Type B pancreatic cell (in vitro differentiated cells): Measurements from ENCODE around the gene OGFOD3. TPM values are rescaled to one million over a fixed set of nuclear protein-coding genes. Genes with fewer than 3 reads are reported as not detected.
"Not testable (repeated sequence)": the region's sequence is repeated elsewhere in the genome, so short reads cannot be mapped to it uniquely, and the experiment has no call there.

Experiments
- DNase-seq: peaks from one replicate; pipeline ENCODE4 v3.0.0; 2021; ENCODE audit warnings: mixed read lengths; ENCODE audit not compliant: unreplicated experiment; ENCODE audit errors: extremely low spot score
- H3K27ac Mint-ChIP-seq: 2 replicates; pipeline ENCODE4 v1.8.0; 2021; ENCODE audit warnings: mild to moderate bottlenecking, mixed read lengths
- H3K27me3 Mint-ChIP-seq: 2 replicates; pipeline ENCODE4 v1.8.0; 2021; ENCODE audit warnings: mixed read lengths
- H3K36me3 Mint-ChIP-seq: 2 replicates; pipeline ENCODE4 v1.8.0; 2021; ENCODE audit warnings: mixed read lengths
- H3K4me1 Mint-ChIP-seq: one replicate; pipeline ENCODE4 v1.8.0; 2021; ENCODE audit warnings: mixed read lengths; ENCODE audit not compliant: unreplicated experiment
- H3K4me3 Mint-ChIP-seq: 2 replicates; pipeline ENCODE4 v1.8.0; 2021; ENCODE audit warnings: mild to moderate bottlenecking, mixed read lengths
- H3K9me3 Mint-ChIP-seq: 2 replicates; pipeline ENCODE4 v1.8.0; 2021; ENCODE audit warnings: mixed read lengths
- total RNA-seq: library from RNA; stranded (reverse); gene quantifications from 2 replicates; pipeline ENCODE4 v1.2.1, GENCODE V29; 2021; ENCODE audit warnings: low replicate concordance
- TF ChIP-seq, protein P1 (sequence below): fragments of 200-600 bp; sonication (generic); conservative IDR thresholded peaks from 2 replicates; pipeline ENCODE4 v1.5.0; 2021; ENCODE audit warnings: antibody characterized with exemption, mild to moderate bottlenecking

The OGFOD3 gene
- total RNA-seq, 1 donor from 2014 or later, result 31.6 TPM

DNA sequence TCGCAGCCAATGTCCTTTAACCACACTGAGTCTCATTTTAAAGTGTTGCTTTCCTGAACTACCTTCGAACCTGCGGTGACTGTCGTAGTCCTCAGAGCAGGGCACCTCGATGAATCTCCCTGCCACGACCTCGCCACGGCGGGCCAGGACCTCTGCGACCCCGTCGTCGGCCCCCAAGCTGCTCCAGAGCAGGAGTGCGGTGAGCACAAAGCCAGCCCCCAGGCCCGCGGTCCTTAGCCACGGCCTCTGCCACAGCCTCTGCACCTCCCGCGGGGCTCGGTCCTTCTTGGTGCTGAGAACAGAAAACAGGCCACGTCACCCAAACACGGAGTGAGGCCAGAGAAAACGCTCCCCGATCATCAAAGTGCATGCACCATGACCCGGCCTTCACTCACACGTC is 3.0 kb downstream of the OGFOD3 start:
- DNase-seq, result no peak
- Mint-ChIP-seq H3K36me3 (peaks cover 9% of the 10 kb centered on the region), H3K27ac (no peak overlapping the region), H3K4me1 (peaks cover 15% of the 10 kb centered on the region), H3K4me3 (peak overlapping the region; percentile 50), H3K9me3 (no peaks in the 10 kb centered on the region), H3K27me3 (no peaks in the 10 kb centered on the region)
- TF ChIP-seq, protein P1, sequence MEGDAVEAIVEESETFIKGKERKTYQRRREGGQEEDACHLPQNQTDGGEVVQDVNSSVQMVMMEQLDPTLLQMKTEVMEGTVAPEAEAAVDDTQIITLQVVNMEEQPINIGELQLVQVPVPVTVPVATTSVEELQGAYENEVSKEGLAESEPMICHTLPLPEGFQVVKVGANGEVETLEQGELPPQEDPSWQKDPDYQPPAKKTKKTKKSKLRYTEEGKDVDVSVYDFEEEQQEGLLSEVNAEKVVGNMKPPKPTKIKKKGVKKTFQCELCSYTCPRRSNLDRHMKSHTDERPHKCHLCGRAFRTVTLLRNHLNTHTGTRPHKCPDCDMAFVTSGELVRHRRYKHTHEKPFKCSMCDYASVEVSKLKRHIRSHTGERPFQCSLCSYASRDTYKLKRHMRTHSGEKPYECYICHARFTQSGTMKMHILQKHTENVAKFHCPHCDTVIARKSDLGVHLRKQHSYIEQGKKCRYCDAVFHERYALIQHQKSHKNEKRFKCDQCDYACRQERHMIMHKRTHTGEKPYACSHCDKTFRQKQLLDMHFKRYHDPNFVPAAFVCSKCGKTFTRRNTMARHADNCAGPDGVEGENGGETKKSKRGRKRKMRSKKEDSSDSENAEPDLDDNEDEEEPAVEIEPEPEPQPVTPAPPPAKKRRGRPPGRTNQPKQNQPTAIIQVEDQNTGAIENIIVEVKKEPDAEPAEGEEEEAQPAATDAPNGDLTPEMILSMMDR, result no peak

DNA sequence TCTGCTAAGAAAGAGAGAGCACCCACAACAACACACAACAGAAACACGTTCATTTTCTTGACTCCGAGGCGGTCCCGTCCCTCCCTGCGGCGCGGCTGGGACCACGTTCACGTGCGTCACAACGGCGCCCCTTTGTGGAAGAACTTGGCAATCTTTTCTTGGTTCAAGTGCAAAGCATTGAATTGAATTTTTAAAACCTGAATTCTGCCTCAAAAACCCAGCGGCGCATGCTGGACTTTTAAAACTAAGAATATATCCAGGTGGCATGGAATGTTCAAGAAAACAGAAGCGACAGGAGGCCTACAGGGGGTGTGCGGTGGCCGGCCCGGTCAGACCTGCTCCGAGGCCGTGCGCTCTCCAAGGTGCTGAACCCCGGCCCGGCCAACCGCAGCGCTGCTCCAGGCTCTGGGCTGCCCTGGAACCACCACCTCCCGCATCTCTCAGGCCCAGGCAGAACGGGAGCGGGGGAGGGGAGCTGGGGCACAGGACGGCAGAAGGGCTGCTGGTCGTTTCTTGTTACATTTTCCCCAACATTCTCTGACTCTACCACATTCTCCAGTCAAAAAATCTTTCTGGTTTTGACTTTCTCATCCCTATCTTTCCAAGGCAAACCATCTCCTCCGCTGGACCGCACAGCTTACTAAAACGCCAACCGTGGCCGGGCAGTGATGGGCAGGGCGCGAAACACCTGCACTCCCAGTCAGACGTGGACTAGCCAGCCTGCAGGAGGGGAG is 3.7 kb downstream of the OGFOD3 start:
- Mint-ChIP-seq H3K27me3 (no peaks in the 10 kb centered on the region), H3K4me3 (peak overlapping the region; percentile 50), H3K36me3 (peaks cover 3% of the 10 kb centered on the region), H3K9me3 (no peaks in the 10 kb centered on the region), H3K4me1 (peaks cover 14% of the 10 kb centered on the region), H3K27ac (no peak overlapping the region)
- TF ChIP-seq, protein P1, result peak; percentile 89
- peak; percentile 84 for DNase-seq

DNA sequence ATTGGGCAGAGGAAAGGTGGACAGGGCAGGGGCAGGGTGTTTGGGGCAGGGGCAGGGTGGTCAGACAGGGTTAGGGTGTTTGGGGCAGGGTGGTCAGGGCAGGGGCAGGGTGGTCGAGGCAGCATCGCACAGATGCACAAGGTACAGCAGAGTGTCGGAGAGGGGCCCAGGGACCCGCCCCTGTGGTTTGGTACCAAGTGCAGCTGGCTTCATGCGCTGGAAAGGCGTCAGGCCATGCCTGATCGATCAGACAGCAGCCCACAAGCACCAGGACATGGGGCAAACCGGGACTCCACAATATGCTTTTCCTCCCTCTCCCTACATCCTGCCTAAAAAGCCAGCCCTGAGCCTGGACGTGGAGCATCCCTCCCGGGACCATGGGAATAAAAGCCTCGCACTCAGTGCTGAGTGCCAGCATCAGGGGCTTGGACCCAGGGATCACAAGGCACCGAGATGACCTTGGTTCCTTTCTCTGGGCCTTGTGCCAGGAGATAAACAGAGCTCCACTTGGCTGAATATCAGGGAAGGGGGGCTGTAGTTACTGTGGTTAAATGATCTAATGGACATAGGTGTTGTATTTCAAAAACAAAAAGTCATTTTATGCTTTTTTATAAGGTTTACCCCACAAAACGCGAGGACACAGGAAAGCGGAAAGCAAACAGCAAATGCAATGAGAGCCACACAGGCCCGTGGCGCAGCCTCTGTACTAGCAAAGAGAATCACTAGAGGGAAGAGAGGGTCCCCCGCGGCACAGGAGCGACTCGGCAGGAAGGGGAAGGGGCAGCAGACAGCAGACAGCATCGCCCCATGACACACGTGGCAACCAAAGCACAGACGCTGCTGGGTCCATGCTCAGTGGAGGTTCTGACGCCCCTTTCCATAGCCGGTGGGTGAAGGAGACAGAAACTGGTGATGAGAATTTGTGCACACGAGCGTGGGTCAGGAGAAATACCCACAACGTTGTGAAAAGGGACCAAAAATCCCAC is 5.6 kb downstream of the OGFOD3 start:
- Mint-ChIP-seq H3K27ac (no peak overlapping the region), H3K4me3 (no peak overlapping the region), H3K27me3 (no peaks in the 10 kb centered on the region), H3K9me3 (no peaks in the 10 kb centered on the region), H3K4me1 (peaks cover 9% of the 10 kb centered on the region), H3K36me3 (peaks cover 3% of the 10 kb centered on the region)
- DNase-seq, result no peak
- TF ChIP-seq, protein P1, result no peak

DNA sequence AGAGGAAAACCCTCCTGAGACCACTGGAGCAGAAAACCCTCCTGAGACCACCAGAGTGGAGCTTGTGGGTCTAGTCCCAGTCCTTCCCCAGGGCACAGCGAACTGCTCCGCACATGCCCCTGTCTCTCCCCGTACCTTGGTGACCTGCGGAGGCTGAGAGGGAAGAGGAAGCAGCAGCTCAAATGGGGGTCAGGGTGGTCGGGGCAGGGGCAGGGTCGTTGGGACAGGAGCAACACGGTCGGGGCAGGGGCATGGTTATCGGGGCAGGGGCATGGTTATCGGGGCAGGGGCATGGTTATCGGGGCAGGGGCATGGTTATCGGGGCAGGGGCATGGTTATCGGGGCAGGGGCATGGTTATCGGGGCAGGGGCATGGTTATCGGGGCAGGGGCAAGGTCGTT is 6.3 kb downstream of the OGFOD3 start:
- not testable (repeated sequence) for DNase-seq, H3K27me3 Mint-ChIP-seq, H3K36me3 Mint-ChIP-seq, H3K27ac Mint-ChIP-seq, H3K4me1 Mint-ChIP-seq, H3K9me3 Mint-ChIP-seq, H3K4me3 Mint-ChIP-seq

DNA sequence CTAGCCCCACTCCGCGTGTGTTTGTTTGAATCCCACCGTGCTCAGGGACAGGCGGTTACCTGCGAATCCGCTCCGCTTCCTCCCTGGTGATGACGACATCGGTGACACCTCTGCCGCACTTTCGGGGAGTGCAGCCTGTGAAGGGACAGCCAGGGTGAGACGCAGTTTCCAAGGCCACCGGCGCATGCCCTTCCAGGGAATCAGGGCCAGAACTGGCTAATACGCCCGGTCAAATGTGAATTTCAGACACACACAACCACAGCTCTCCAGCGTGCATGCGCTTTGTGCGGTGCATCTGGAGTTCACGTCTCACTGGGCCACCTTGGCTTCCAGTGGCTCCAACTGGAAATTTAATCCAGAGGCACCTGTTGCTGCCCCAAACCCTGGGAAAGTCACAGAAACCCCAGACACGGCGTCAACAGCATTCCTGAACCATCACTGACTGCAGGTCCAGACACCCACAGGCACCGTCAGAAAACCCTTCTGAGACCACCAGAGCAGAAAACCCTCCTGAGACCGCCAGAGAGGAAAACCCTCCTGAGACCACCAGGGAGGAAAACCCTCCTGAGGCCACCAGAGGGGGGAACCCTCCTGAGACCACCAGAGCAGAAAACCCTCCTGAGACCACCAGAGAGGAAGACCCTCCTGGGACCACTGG is 6.9 kb downstream of the OGFOD3 start:
- H3K4me3 Mint-ChIP-seq, result no peak overlapping the region
- peaks cover 9% of the 10 kb centered on the region for H3K4me1 Mint-ChIP-seq

More for the DNA sequence above, 6.9 kb downstream of the OGFOD3 start:
- Mint-ChIP-seq H3K27ac (no peak overlapping the region), H3K9me3 (no peaks in the 10 kb centered on the region), H3K27me3 (no peaks in the 10 kb centered on the region), H3K36me3 (peaks cover 3% of the 10 kb centered on the region)
- TF ChIP-seq, protein P1, result no peak
- no peak for DNase-seq
